ENCODE measurements around the gene CPSF2. TPM values are rescaled to one million over a fixed set of nuclear protein-coding genes. Genes with fewer than 3 reads are reported as not detected.

CPSF2 gene
- polyA plus RNA-seq, 3 donors: 62.7 to 69.4 (median 63.6) TPM

Other genes with a start within 250 kb of the CPSF2 start
- gene FBLN5, start 174.3 kb upstream of the CPSF2 start, polyA plus RNA-seq (ENCODE audit: insufficient read length in 3 of 3): 100 to 1,000 TPM; 125 to 164 (median 151) TPM
- gene TRIP11, start 81.9 kb upstream of the CPSF2 start, polyA plus RNA-seq (ENCODE audit: insufficient read length in 3 of 3): 10 to 100 TPM; 39.9 to 46.3 (median 45.3) TPM
- gene ATXN3, start 15.4 kb upstream of the CPSF2 start, polyA plus RNA-seq (ENCODE audit: insufficient read length in 3 of 3): 10 to 100 TPM; 26.5 to 28.7 (median 27.6) TPM
- gene NDUFB1, start 263 bp upstream of the CPSF2 start, polyA plus RNA-seq (ENCODE audit: insufficient read length in 3 of 3): 100 to 1,000 TPM; 177 to 197 (median 190) TPM
- under 1 TPM; 0.12 to 0.33 (median 0.19) TPM for gene SLC24A4, start 201.2 kb downstream of the CPSF2 start, polyA plus RNA-seq (ENCODE audit: insufficient read length in 3 of 3)

Data from right renal cortex interstitium (tissue), 3 donors.